GM23338 (cell line): ENCODE data around the gene SH3GLB1.

Source experiments
- CREB1 ChIP-seq: fragments of 250-450 bp; sonication (Bioruptor Pico); IDR thresholded peaks from 2 replicates; pipeline ENCODE4 v1.5.0; 2020; ENCODE audit warnings: low read depth, mild to moderate bottlenecking, moderate library complexity
- EZH2 ChIP-seq: fragments of 200-600 bp; sonication (generic); IDR thresholded peaks from one replicate; pipeline ENCODE4 v1.8.0; 2017; ENCODE audit warnings: antibody characterized with exemption, mild to moderate bottlenecking, low read depth; ENCODE audit not compliant: unreplicated experiment
- EZH2phosphoT487 ChIP-seq: fragments of 200-600 bp; sonication (generic); IDR thresholded peaks from one replicate; pipeline ENCODE4 v1.8.1; 2018; ENCODE audit warnings: antibody characterized with exemption; ENCODE audit not compliant: unreplicated experiment
- JUNB ChIP-seq: IDR thresholded peaks from one replicate; pipeline ENCODE4 v1.6.1; 2016; ENCODE audit warnings: antibody characterized with exemption; ENCODE audit not compliant: unreplicated experiment
- NANOG ChIP-seq: IDR thresholded peaks from 2 replicates; pipeline ENCODE4 v1.6.1; 2016; ENCODE audit warnings: antibody characterized with exemption, borderline replicate concordance
- POLR2AphosphoS5 ChIP-seq: IDR thresholded peaks from 2 replicates; pipeline ENCODE4 v1.6.1; 2016; ENCODE audit warnings: antibody characterized with exemption, low read depth
- STAT1 ChIP-seq: IDR thresholded peaks from one replicate; pipeline ENCODE4 v1.6.1; 2016; ENCODE audit warnings: antibody characterized with exemption; ENCODE audit not compliant: unreplicated experiment
- ZNF114 ChIP-seq: fragments of 250-450 bp; sonication (Bioruptor Pico); IDR thresholded peaks from 2 replicates; pipeline ENCODE4 v1.5.0; 2020; ENCODE audit warnings: mild to moderate bottlenecking, moderate library complexity
- ZNF331 ChIP-seq: fragments of 250-450 bp; sonication (Bioruptor Pico); IDR thresholded peaks from 2 replicates; pipeline ENCODE4 v1.5.0; 2020; ENCODE audit warnings: low read depth, mild to moderate bottlenecking, moderate library complexity
- TF ChIP-seq, protein P1 (sequence below), 2 experiments: fragments of 200-600 bp in 1 of 2; sonication (generic) in 1 of 2; conservative IDR thresholded peaks; 2 replicates each; pipeline versions ENCODE4 v1.5.1 to v1.6.1; 2016 to 2017; ENCODE audit warnings: antibody characterized with exemption in 2 of 2, low read depth in 2 of 2, mild to moderate bottlenecking in 2 of 2, moderate library complexity in 1 of 2
- TF ChIP-seq, protein P2 (sequence below): IDR thresholded peaks from one replicate; pipeline ENCODE4 v1.6.1; 2018; ENCODE audit warnings: antibody characterized with exemption; ENCODE audit not compliant: unreplicated experiment
- TF ChIP-seq, protein P3 (sequence below): IDR thresholded peaks from 2 replicates; pipeline ENCODE4 v1.6.1; 2016; ENCODE audit warnings: antibody characterized with exemption
- TF ChIP-seq, protein P4 (sequence below): fragments of 250-450 bp; sonication (Bioruptor Pico); IDR thresholded peaks from 2 replicates; pipeline ENCODE4 v1.5.0; 2020; ENCODE audit warnings: mild to moderate bottlenecking, moderate library complexity

DNA sequence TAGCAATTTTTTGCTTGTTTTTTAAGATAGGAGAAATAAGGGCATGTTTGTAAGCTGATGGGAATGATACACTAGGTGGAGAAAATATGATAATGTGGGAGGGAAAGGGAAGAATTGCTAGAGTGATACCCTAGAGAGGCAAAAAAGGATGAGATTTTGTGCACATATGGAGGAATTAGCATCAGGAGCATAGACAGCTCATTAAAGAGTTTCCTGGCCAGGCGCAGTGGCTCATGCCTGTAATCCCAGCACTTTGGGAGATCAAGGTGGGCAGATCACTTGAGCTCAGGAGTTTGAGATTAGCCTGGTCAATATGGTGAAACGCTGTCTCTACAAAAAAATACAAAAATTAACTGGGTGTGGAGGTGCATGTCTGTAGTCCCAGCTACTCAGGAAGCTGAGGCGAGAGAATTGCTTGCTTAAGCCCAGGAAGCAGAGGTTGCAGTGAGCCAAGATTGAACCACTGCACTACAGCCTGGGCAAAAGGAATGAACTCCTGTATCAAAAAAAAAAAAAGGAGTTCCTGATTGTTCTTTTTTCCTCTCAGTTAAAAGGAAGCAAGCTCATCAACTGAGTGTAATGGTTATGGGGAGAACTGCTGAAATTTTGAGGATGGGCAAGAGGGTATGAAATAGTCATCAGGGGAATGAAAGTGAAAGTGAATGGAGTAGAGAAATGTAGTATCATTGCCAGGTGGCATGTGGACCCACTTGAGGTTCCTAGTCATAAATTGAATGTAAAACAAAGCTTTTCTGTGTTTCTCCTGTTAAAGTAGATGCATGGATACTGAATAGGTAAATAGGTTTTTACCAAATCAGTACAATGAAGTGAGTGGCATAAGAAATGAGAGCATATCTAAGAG is 35.5 kb downstream of the SH3GLB1 start:
- TF ChIP-seq, protein P1, sequence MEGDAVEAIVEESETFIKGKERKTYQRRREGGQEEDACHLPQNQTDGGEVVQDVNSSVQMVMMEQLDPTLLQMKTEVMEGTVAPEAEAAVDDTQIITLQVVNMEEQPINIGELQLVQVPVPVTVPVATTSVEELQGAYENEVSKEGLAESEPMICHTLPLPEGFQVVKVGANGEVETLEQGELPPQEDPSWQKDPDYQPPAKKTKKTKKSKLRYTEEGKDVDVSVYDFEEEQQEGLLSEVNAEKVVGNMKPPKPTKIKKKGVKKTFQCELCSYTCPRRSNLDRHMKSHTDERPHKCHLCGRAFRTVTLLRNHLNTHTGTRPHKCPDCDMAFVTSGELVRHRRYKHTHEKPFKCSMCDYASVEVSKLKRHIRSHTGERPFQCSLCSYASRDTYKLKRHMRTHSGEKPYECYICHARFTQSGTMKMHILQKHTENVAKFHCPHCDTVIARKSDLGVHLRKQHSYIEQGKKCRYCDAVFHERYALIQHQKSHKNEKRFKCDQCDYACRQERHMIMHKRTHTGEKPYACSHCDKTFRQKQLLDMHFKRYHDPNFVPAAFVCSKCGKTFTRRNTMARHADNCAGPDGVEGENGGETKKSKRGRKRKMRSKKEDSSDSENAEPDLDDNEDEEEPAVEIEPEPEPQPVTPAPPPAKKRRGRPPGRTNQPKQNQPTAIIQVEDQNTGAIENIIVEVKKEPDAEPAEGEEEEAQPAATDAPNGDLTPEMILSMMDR (conservative IDR thresholded peaks at IDR 0.05; ENCODE audit: low read depth in 2 of 2) = no peak
- TF ChIP-seq POLR2AphosphoS5 (no peak), EZH2 (no peak), EZH2phosphoT487 (no peak), ZNF114 (CRISPR knock-in tag) (no peak), CREB1 (CRISPR knock-in tag) (no peak), JUNB (no peak), ZNF331 (no peak), NANOG (no peak), STAT1 (no peak)
- TF ChIP-seq, protein P2, sequence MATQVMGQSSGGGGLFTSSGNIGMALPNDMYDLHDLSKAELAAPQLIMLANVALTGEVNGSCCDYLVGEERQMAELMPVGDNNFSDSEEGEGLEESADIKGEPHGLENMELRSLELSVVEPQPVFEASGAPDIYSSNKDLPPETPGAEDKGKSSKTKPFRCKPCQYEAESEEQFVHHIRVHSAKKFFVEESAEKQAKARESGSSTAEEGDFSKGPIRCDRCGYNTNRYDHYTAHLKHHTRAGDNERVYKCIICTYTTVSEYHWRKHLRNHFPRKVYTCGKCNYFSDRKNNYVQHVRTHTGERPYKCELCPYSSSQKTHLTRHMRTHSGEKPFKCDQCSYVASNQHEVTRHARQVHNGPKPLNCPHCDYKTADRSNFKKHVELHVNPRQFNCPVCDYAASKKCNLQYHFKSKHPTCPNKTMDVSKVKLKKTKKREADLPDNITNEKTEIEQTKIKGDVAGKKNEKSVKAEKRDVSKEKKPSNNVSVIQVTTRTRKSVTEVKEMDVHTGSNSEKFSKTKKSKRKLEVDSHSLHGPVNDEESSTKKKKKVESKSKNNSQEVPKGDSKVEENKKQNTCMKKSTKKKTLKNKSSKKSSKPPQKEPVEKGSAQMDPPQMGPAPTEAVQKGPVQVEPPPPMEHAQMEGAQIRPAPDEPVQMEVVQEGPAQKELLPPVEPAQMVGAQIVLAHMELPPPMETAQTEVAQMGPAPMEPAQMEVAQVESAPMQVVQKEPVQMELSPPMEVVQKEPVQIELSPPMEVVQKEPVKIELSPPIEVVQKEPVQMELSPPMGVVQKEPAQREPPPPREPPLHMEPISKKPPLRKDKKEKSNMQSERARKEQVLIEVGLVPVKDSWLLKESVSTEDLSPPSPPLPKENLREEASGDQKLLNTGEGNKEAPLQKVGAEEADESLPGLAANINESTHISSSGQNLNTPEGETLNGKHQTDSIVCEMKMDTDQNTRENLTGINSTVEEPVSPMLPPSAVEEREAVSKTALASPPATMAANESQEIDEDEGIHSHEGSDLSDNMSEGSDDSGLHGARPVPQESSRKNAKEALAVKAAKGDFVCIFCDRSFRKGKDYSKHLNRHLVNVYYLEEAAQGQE = no peak
- TF ChIP-seq, protein P3, sequence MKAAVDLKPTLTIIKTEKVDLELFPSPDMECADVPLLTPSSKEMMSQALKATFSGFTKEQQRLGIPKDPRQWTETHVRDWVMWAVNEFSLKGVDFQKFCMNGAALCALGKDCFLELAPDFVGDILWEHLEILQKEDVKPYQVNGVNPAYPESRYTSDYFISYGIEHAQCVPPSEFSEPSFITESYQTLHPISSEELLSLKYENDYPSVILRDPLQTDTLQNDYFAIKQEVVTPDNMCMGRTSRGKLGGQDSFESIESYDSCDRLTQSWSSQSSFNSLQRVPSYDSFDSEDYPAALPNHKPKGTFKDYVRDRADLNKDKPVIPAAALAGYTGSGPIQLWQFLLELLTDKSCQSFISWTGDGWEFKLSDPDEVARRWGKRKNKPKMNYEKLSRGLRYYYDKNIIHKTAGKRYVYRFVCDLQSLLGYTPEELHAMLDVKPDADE = no peak
- TF ChIP-seq, protein P4, sequence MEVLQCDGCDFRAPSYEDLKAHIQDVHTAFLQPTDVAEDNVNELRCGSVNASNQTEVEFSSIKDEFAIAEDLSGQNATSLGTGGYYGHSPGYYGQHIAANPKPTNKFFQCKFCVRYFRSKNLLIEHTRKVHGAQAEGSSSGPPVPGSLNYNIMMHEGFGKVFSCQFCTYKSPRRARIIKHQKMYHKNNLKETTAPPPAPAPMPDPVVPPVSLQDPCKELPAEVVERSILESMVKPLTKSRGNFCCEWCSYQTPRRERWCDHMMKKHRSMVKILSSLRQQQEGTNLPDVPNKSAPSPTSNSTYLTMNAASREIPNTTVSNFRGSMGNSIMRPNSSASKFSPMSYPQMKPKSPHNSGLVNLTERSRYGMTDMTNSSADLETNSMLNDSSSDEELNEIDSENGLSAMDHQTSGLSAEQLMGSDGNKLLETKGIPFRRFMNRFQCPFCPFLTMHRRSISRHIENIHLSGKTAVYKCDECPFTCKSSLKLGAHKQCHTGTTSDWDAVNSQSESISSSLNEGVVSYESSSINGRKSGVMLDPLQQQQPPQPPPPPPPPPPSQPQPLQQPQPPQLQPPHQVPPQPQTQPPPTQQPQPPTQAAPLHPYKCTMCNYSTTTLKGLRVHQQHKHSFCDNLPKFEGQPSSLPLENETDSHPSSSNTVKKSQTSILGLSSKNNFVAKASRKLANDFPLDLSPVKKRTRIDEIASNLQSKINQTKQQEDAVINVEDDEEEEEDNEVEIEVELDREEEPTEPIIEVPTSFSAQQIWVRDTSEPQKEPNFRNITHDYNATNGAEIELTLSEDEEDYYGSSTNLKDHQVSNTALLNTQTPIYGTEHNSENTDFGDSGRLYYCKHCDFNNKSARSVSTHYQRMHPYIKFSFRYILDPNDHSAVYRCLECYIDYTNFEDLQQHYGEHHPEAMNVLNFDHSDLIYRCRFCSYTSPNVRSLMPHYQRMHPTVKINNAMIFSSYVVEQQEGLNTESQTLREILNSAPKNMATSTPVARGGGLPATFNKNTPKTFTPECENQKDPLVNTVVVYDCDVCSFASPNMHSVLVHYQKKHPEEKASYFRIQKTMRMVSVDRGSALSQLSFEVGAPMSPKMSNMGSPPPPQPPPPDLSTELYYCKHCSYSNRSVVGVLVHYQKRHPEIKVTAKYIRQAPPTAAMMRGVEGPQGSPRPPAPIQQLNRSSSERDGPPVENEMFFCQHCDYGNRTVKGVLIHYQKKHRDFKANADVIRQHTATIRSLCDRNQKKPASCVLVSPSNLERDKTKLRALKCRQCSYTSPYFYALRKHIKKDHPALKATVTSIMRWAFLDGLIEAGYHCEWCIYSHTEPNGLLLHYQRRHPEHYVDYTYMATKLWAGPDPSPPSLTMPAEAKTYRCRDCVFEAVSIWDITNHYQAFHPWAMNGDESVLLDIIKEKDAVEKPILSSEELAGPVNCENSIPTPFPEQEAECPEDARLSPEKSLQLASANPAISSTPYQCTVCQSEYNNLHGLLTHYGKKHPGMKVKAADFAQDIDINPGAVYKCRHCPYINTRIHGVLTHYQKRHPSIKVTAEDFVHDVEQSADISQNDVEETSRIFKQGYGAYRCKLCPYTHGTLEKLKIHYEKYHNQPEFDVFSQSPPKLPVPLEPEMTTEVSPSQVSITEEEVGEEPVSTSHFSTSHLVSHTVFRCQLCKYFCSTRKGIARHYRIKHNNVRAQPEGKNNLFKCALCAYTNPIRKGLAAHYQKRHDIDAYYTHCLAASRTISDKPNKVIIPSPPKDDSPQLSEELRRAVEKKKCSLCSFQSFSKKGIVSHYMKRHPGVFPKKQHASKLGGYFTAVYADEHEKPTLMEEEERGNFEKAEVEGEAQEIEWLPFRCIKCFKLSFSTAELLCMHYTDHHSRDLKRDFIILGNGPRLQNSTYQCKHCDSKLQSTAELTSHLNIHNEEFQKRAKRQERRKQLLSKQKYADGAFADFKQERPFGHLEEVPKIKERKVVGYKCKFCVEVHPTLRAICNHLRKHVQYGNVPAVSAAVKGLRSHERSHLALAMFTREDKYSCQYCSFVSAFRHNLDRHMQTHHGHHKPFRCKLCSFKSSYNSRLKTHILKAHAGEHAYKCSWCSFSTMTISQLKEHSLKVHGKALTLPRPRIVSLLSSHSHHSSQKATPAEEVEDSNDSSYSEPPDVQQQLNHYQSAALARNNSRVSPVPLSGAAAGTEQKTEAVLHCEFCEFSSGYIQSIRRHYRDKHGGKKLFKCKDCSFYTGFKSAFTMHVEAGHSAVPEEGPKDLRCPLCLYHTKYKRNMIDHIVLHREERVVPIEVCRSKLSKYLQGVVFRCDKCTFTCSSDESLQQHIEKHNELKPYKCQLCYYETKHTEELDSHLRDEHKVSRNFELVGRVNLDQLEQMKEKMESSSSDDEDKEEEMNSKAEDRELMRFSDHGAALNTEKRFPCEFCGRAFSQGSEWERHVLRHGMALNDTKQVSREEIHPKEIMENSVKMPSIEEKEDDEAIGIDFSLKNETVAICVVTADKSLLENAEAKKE (CRISPR knock-in tag) = no peak
